GM23338 (cell line): ENCODE results near the gene MDN1. TPM values are rescaled to one million over a fixed set of nuclear protein-coding genes. Genes with fewer than 3 reads are reported as not detected.

Experiments
- ATAC-seq: fragments of 200-7000 bp; cut with Tn5 transposase; 3 replicates; pipeline ENCODE4 v1.9.1; 2020
- DNase-seq: peaks from one replicate; pipeline ENCODE4 v3.0.0-alpha.2; 2015; ENCODE audit warnings: low spot score
- H2AFZ ChIP-seq: fragments of 200-600 bp; sonication (generic); 2 replicates; pipeline ENCODE4 v1.8.0; 2016; ENCODE audit warnings: antibody characterized with exemption, mild to moderate bottlenecking, moderate library complexity
- H3F3A ChIP-seq: fragments of 200-600 bp; sonication (generic); replicated peaks from 2 replicates; pipeline ENCODE4 v1.8.0; 2017; ENCODE audit warnings: antibody characterized with exemption, mixed run types, low read depth
- H3K27ac ChIP-seq: fragments of 200-600 bp; sonication (generic); 2 replicates; pipeline ENCODE4 v1.6.1; 2016; ENCODE audit warnings: low read depth
- H3K27me3 ChIP-seq: fragments of 200-600 bp; sonication (generic); 2 replicates; pipeline ENCODE4 v1.8.0; 2016; ENCODE audit warnings: mild to moderate bottlenecking, mixed run types, moderate library complexity; ENCODE audit not compliant: insufficient read depth
- H3K36me3 ChIP-seq: fragments of 200-600 bp; sonication (generic); 2 replicates; pipeline ENCODE4 v1.8.0; 2016; ENCODE audit warnings: mild to moderate bottlenecking; ENCODE audit not compliant: insufficient read depth
- H3K4me1 ChIP-seq: fragments of 200-600 bp; sonication (generic); 2 replicates; pipeline ENCODE4 v1.8.0; 2016; ENCODE audit warnings: mild to moderate bottlenecking, moderate library complexity; ENCODE audit not compliant: insufficient read depth
- H3K4me2 ChIP-seq: fragments of 200-600 bp; sonication (generic); 2 replicates; pipeline ENCODE4 v1.7.1; 2017; ENCODE audit warnings: mixed run types
- H3K4me3 ChIP-seq: fragments of 200-600 bp; sonication (generic); 2 replicates; pipeline ENCODE4 v1.6.1; 2016; ENCODE audit warnings: mixed run types
- H3K79me2 ChIP-seq: fragments of 200-600 bp; sonication (generic); replicated peaks from 2 replicates; pipeline ENCODE4 v1.8.0; 2017; ENCODE audit warnings: mild to moderate bottlenecking; ENCODE audit not compliant: insufficient read depth
- H3K9me2 ChIP-seq: fragments of 200-600 bp; sonication (generic); 2 replicates; pipeline ENCODE4 v1.8.0; 2017; ENCODE audit not compliant: insufficient read depth
- H4K20me1 ChIP-seq: fragments of 200-600 bp; sonication (generic); replicated peaks from 2 replicates; pipeline ENCODE4 v1.8.0; 2017; ENCODE audit warnings: mild to moderate bottlenecking; ENCODE audit not compliant: insufficient read depth
- H3K27ac Mint-ChIP-seq: 2 replicates; pipeline ENCODE4 v1.8.0; 2020; ENCODE audit warnings: inconsistent platforms, mild to moderate bottlenecking, moderate library complexity, mixed read lengths
- H3K27me3 Mint-ChIP-seq: 3 replicates; pipeline ENCODE4 v1.8.0; 2022; ENCODE audit warnings: low read depth, mild to moderate bottlenecking, moderate library complexity, mixed read lengths, inconsistent platforms; ENCODE audit not compliant: insufficient read depth, poor library complexity
- H3K36me3 Mint-ChIP-seq: 3 replicates; pipeline ENCODE4 v1.8.0; 2021; ENCODE audit warnings: low read depth, mild to moderate bottlenecking, inconsistent platforms, moderate library complexity, mixed read lengths
- H3K4me1 Mint-ChIP-seq: 3 replicates; pipeline ENCODE4 v1.8.0; 2020; ENCODE audit warnings: mild to moderate bottlenecking, inconsistent platforms, mixed read lengths
- H3K4me3 Mint-ChIP-seq: 3 replicates; pipeline ENCODE4 v1.8.0; 2021; ENCODE audit warnings: moderate library complexity, mild to moderate bottlenecking, inconsistent platforms, mixed read lengths
- H3K9me3 Mint-ChIP-seq: 3 replicates; pipeline ENCODE4 v1.8.0; 2020; ENCODE audit warnings: moderate library complexity, mild to moderate bottlenecking, inconsistent platforms, mixed read lengths
- EZH2 ChIP-seq: fragments of 200-600 bp; sonication (generic); IDR thresholded peaks from one replicate; pipeline ENCODE4 v1.8.0; 2017; ENCODE audit warnings: antibody characterized with exemption, mild to moderate bottlenecking, low read depth; ENCODE audit not compliant: unreplicated experiment
- EZH2phosphoT487 ChIP-seq: fragments of 200-600 bp; sonication (generic); IDR thresholded peaks from one replicate; pipeline ENCODE4 v1.8.1; 2018; ENCODE audit warnings: antibody characterized with exemption; ENCODE audit not compliant: unreplicated experiment
- JUNB ChIP-seq: IDR thresholded peaks from one replicate; pipeline ENCODE4 v1.6.1; 2016; ENCODE audit warnings: antibody characterized with exemption; ENCODE audit not compliant: unreplicated experiment
- NANOG ChIP-seq: IDR thresholded peaks from 2 replicates; pipeline ENCODE4 v1.6.1; 2016; ENCODE audit warnings: antibody characterized with exemption, borderline replicate concordance
- POLR2AphosphoS5 ChIP-seq: IDR thresholded peaks from 2 replicates; pipeline ENCODE4 v1.6.1; 2016; ENCODE audit warnings: antibody characterized with exemption, low read depth
- ZNF114 ChIP-seq: fragments of 250-450 bp; sonication (Bioruptor Pico); IDR thresholded peaks from 2 replicates; pipeline ENCODE4 v1.5.0; 2020; ENCODE audit warnings: mild to moderate bottlenecking, moderate library complexity
- polyA plus RNA-seq: library from polyadenylated mRNA; unstranded; fragments of >200 nt; fragmentation: Nextera tagmentation; extraction: Ambion mirVana; gene quantifications from 2 replicates; pipeline ENCODE4 v1.2.1, GENCODE V29; 2016
- total RNA-seq: library from RNA; depleted of rRNA; stranded (reverse); fragments of >200 nt; shearing (Covaris generic); gene quantifications from 2 replicates; pipeline ENCODE4 v1.2.3, GENCODE V29; 2014
- TF ChIP-seq, protein P1 (sequence below): fragments of 250-450 bp; sonication (Bioruptor Pico); IDR thresholded peaks from 2 replicates; pipeline ENCODE4 v1.5.0; 2020; ENCODE audit warnings: mild to moderate bottlenecking, moderate library complexity
- TF ChIP-seq, protein P2 (sequence below): IDR thresholded peaks from 2 replicates; pipeline ENCODE4 v1.6.1; 2016; ENCODE audit warnings: antibody characterized with exemption
- TF ChIP-seq, protein P3 (sequence below): IDR thresholded peaks from one replicate; pipeline ENCODE4 v1.6.1; 2018; ENCODE audit warnings: antibody characterized with exemption; ENCODE audit not compliant: unreplicated experiment
- TF ChIP-seq, protein P4 (sequence below), 2 experiments: fragments of 200-600 bp in 1 of 2; sonication (generic) in 1 of 2; conservative IDR thresholded peaks; 2 replicates each; pipeline versions ENCODE4 v1.5.1 to v1.6.1; 2016 to 2017; ENCODE audit warnings: antibody characterized with exemption in 2 of 2, low read depth in 2 of 2, mild to moderate bottlenecking in 2 of 2, moderate library complexity in 1 of 2

The MDN1 gene
- total and polyA plus RNA-seq, 2 experiments from 2014 or later = 165 to 217 TPM

GRCh38 chr6:89649682-89650081 is 169.9 kb downstream of the MDN1 start:
- TF ChIP-seq, protein P1, sequence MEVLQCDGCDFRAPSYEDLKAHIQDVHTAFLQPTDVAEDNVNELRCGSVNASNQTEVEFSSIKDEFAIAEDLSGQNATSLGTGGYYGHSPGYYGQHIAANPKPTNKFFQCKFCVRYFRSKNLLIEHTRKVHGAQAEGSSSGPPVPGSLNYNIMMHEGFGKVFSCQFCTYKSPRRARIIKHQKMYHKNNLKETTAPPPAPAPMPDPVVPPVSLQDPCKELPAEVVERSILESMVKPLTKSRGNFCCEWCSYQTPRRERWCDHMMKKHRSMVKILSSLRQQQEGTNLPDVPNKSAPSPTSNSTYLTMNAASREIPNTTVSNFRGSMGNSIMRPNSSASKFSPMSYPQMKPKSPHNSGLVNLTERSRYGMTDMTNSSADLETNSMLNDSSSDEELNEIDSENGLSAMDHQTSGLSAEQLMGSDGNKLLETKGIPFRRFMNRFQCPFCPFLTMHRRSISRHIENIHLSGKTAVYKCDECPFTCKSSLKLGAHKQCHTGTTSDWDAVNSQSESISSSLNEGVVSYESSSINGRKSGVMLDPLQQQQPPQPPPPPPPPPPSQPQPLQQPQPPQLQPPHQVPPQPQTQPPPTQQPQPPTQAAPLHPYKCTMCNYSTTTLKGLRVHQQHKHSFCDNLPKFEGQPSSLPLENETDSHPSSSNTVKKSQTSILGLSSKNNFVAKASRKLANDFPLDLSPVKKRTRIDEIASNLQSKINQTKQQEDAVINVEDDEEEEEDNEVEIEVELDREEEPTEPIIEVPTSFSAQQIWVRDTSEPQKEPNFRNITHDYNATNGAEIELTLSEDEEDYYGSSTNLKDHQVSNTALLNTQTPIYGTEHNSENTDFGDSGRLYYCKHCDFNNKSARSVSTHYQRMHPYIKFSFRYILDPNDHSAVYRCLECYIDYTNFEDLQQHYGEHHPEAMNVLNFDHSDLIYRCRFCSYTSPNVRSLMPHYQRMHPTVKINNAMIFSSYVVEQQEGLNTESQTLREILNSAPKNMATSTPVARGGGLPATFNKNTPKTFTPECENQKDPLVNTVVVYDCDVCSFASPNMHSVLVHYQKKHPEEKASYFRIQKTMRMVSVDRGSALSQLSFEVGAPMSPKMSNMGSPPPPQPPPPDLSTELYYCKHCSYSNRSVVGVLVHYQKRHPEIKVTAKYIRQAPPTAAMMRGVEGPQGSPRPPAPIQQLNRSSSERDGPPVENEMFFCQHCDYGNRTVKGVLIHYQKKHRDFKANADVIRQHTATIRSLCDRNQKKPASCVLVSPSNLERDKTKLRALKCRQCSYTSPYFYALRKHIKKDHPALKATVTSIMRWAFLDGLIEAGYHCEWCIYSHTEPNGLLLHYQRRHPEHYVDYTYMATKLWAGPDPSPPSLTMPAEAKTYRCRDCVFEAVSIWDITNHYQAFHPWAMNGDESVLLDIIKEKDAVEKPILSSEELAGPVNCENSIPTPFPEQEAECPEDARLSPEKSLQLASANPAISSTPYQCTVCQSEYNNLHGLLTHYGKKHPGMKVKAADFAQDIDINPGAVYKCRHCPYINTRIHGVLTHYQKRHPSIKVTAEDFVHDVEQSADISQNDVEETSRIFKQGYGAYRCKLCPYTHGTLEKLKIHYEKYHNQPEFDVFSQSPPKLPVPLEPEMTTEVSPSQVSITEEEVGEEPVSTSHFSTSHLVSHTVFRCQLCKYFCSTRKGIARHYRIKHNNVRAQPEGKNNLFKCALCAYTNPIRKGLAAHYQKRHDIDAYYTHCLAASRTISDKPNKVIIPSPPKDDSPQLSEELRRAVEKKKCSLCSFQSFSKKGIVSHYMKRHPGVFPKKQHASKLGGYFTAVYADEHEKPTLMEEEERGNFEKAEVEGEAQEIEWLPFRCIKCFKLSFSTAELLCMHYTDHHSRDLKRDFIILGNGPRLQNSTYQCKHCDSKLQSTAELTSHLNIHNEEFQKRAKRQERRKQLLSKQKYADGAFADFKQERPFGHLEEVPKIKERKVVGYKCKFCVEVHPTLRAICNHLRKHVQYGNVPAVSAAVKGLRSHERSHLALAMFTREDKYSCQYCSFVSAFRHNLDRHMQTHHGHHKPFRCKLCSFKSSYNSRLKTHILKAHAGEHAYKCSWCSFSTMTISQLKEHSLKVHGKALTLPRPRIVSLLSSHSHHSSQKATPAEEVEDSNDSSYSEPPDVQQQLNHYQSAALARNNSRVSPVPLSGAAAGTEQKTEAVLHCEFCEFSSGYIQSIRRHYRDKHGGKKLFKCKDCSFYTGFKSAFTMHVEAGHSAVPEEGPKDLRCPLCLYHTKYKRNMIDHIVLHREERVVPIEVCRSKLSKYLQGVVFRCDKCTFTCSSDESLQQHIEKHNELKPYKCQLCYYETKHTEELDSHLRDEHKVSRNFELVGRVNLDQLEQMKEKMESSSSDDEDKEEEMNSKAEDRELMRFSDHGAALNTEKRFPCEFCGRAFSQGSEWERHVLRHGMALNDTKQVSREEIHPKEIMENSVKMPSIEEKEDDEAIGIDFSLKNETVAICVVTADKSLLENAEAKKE (CRISPR knock-in tag) = no peak
- TF ChIP-seq NANOG = no peak
- no peak overlapping the region for H2AFZ ChIP-seq
- Mint-ChIP-seq H3K9me3 (no peaks in the 10 kb centered on the region), H3K4me1 (no peaks in the 10 kb centered on the region), H3K36me3 (peaks cover 95% of the 10 kb centered on the region), H3K27ac (no peak overlapping the region), H3K4me3 (no peak overlapping the region), H3K27me3 (no peaks in the 10 kb centered on the region)
- no peaks in the 10 kb centered on the region for H3K4me1 ChIP-seq
- H3F3A ChIP-seq = peaks cover 13% of the 10 kb centered on the region
- no peaks in the 10 kb centered on the region for H3K9me2 ChIP-seq
- no peaks in the 10 kb centered on the region for H3K79me2 ChIP-seq
- no peak overlapping the region for H3K27ac ChIP-seq
- H3K36me3 ChIP-seq = peaks cover 96% of the 10 kb centered on the region
- no peaks in the 10 kb centered on the region for H3K27me3 ChIP-seq
- H3K4me3 ChIP-seq = no peak overlapping the region
- DNase-seq (no peak), ATAC-seq (no peak)
- H3K4me2 ChIP-seq = no peak overlapping the region
- no peaks in the 10 kb centered on the region; the same call in none of the 2 replicates for H4K20me1 ChIP-seq

DNA sequence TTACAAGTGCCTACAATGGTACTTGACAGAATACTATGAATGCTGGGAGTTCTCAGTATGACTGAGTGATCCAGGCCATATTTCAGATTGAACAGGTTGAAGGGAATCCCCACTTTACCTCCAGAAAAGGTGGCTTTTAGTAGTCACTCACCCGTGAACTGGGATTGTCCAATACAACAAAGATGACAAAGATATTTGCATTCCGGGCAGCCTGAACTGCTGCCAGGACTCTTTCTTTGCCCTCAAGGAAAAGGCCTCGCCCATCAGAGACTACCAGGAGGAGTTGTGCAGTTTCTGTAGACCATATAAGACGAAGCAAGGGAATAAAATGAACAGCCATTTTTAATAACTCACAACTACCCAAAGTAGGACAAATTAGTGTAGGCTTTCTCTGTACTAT is 174.7 kb downstream of the MDN1 start:
- no peaks in the 10 kb centered on the region for H3K9me3 Mint-ChIP-seq
- H3K27ac Mint-ChIP-seq = no peak overlapping the region
- Histone ChIP-seq H3F3A (peaks cover 12% of the 10 kb centered on the region), H3K79me2 (no peaks in the 10 kb centered on the region), H3K4me1 (no peaks in the 10 kb centered on the region), H3K27me3 (no peaks in the 10 kb centered on the region), H3K4me3 (no peak overlapping the region), H3K9me2 (no peaks in the 10 kb centered on the region), H3K4me2 (no peak overlapping the region), H3K36me3 (peaks cover 75% of the 10 kb centered on the region), H4K20me1 (peaks cover 5% of the 10 kb centered on the region), H2AFZ (no peak overlapping the region), H3K27ac (no peak overlapping the region)
- H3K36me3 Mint-ChIP-seq = peaks cover 87% of the 10 kb centered on the region
- no peak for DNase-seq
- H3K27me3 Mint-ChIP-seq = no peaks in the 10 kb centered on the region
- ATAC-seq = no peak
- H3K4me1 Mint-ChIP-seq = peaks cover 3% of the 10 kb centered on the region; the same call in 1 of the 3 replicates
- no peak overlapping the region for H3K4me3 Mint-ChIP-seq
- TF ChIP-seq, protein P2, sequence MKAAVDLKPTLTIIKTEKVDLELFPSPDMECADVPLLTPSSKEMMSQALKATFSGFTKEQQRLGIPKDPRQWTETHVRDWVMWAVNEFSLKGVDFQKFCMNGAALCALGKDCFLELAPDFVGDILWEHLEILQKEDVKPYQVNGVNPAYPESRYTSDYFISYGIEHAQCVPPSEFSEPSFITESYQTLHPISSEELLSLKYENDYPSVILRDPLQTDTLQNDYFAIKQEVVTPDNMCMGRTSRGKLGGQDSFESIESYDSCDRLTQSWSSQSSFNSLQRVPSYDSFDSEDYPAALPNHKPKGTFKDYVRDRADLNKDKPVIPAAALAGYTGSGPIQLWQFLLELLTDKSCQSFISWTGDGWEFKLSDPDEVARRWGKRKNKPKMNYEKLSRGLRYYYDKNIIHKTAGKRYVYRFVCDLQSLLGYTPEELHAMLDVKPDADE = no peak
- TF ChIP-seq NANOG = no peak
- no peak for TF ChIP-seq JUNB
- TF ChIP-seq, protein P3, sequence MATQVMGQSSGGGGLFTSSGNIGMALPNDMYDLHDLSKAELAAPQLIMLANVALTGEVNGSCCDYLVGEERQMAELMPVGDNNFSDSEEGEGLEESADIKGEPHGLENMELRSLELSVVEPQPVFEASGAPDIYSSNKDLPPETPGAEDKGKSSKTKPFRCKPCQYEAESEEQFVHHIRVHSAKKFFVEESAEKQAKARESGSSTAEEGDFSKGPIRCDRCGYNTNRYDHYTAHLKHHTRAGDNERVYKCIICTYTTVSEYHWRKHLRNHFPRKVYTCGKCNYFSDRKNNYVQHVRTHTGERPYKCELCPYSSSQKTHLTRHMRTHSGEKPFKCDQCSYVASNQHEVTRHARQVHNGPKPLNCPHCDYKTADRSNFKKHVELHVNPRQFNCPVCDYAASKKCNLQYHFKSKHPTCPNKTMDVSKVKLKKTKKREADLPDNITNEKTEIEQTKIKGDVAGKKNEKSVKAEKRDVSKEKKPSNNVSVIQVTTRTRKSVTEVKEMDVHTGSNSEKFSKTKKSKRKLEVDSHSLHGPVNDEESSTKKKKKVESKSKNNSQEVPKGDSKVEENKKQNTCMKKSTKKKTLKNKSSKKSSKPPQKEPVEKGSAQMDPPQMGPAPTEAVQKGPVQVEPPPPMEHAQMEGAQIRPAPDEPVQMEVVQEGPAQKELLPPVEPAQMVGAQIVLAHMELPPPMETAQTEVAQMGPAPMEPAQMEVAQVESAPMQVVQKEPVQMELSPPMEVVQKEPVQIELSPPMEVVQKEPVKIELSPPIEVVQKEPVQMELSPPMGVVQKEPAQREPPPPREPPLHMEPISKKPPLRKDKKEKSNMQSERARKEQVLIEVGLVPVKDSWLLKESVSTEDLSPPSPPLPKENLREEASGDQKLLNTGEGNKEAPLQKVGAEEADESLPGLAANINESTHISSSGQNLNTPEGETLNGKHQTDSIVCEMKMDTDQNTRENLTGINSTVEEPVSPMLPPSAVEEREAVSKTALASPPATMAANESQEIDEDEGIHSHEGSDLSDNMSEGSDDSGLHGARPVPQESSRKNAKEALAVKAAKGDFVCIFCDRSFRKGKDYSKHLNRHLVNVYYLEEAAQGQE = no peak
- TF ChIP-seq ZNF114 (CRISPR knock-in tag) = no peak
- TF ChIP-seq, protein P4, sequence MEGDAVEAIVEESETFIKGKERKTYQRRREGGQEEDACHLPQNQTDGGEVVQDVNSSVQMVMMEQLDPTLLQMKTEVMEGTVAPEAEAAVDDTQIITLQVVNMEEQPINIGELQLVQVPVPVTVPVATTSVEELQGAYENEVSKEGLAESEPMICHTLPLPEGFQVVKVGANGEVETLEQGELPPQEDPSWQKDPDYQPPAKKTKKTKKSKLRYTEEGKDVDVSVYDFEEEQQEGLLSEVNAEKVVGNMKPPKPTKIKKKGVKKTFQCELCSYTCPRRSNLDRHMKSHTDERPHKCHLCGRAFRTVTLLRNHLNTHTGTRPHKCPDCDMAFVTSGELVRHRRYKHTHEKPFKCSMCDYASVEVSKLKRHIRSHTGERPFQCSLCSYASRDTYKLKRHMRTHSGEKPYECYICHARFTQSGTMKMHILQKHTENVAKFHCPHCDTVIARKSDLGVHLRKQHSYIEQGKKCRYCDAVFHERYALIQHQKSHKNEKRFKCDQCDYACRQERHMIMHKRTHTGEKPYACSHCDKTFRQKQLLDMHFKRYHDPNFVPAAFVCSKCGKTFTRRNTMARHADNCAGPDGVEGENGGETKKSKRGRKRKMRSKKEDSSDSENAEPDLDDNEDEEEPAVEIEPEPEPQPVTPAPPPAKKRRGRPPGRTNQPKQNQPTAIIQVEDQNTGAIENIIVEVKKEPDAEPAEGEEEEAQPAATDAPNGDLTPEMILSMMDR (conservative IDR thresholded peaks at IDR 0.05; ENCODE audit: low read depth in 2 of 2) = no peak
- TF ChIP-seq EZH2phosphoT487 = no peak
- TF ChIP-seq EZH2 = no peak
- no peak for TF ChIP-seq POLR2AphosphoS5
